GM12865 (cell line): ENCODE measurements around the gene CTNNBL1.
A peak's percentile ranks its signal among the peaks of the same experiment; 100 is the strongest.

Experiments used
- DNase-seq: peaks from one replicate; pipeline ENCODE4 v3.0.0; 2010; ENCODE audit warnings: low read depth
- H3K4me3 ChIP-seq: 2 replicates; pipeline ENCODE4 v1.5.1; 2011; ENCODE audit warnings: mild to moderate bottlenecking, low read depth, low read length, control low read depth
- CTCF ChIP-seq: IDR thresholded peaks from 2 replicates; pipeline ENCODE4 v1.5.1; 2011; ENCODE audit warnings: low read length, control low read depth, low read depth, inconsistent platforms; ENCODE audit not compliant: insufficient read depth; ENCODE audit errors: missing control alignments

CTNNBL1 gene

GRCh38 chr20:37749620-37750403 lies 56.0 kb downstream of the CTNNBL1 start:
- H3K4me3 ChIP-seq, result no peak overlapping the region
- TF ChIP-seq CTCF, result no peak
- DNase-seq, result no peak

- TF ChIP-seq CTCF, result no peak
- no peak overlapping the region for H3K4me3 ChIP-seq
- DNase-seq, result no peak
Measured at GRCh38 chr20:37755665-37756064, 61.8 kb downstream of the CTNNBL1 start.

- H3K4me3 ChIP-seq, result no peak overlapping the region
- DNase-seq, result no peak
- no peak for TF ChIP-seq CTCF
Measured at GRCh38 chr20:37756234-37756633, 62.4 kb downstream of the CTNNBL1 start.

GRCh38 chr20:37757550-37757949 lies 63.7 kb downstream of the CTNNBL1 start:
- no peak overlapping the region for H3K4me3 ChIP-seq
- peak; percentile 41 for DNase-seq
- no peak for TF ChIP-seq CTCF

GRCh38 chr20:37758332-37758731 lies 64.5 kb downstream of the CTNNBL1 start:
- no peak for TF ChIP-seq CTCF
- H3K4me3 ChIP-seq, result no peak overlapping the region
- peak; percentile 13 for DNase-seq

GRCh38 chr20:37759052-37759553 lies 65.3 kb downstream of the CTNNBL1 start:
- no peak for TF ChIP-seq CTCF
- no peak for DNase-seq
- H3K4me3 ChIP-seq, result no peak overlapping the region

GRCh38 chr20:37759761-37760209 lies 66.0 kb downstream of the CTNNBL1 start:
- H3K4me3 ChIP-seq, result no peak overlapping the region
- DNase-seq, result no peak
- no peak for TF ChIP-seq CTCF
